GM19025 (cell line): ENCODE measurements around the gene RAP1GAP2.
"Not testable (repeated sequence)": the region's sequence is repeated elsewhere in the genome, so short reads cannot be mapped to it uniquely, and the experiment has no call there.

ENCODE experiments used
- ATAC-seq: cut with Tn5 transposase; IDR thresholded peaks from one replicate; pipeline ENCODE4 v1.9.1; 2021; ENCODE audit warnings: mild to moderate bottlenecking, low read depth, moderate library complexity; ENCODE audit not compliant: unreplicated experiment

RAP1GAP2 gene

GRCh38 chr17:2785376-2785775, 10.9 kb upstream of the RAP1GAP2 start:
- not testable (repeated sequence) for ATAC-seq

- ATAC-seq: no peak
Observed at GRCh38 chr17:2786176-2786881, 9.9 kb upstream of the RAP1GAP2 start.

GRCh38 chr17:2789700-2790099, 6.5 kb upstream of the RAP1GAP2 start:
- ATAC-seq: no peak

- ATAC-seq: no peak
Observed at GRCh38 chr17:2792366-2793169, 3.7 kb upstream of the RAP1GAP2 start.

- no peak for ATAC-seq
Observed at GRCh38 chr17:2794111-2794803, 2.0 kb upstream of the RAP1GAP2 start.

GRCh38 chr17:2795441-2796163, 636 bp upstream of the RAP1GAP2 start:
- no peak for ATAC-seq

GRCh38 chr17:2797226-2797625, 988 bp downstream of the RAP1GAP2 start:
- no peak for ATAC-seq

GRCh38 chr17:2797637-2798036, 1.4 kb downstream of the RAP1GAP2 start:
- ATAC-seq: no peak

- no peak for ATAC-seq
Observed at GRCh38 chr17:2798188-2798587, 1.9 kb downstream of the RAP1GAP2 start.

GRCh38 chr17:2798678-2799077, 2.4 kb downstream of the RAP1GAP2 start:
- no peak for ATAC-seq

GRCh38 chr17:2799653-2800052, 3.4 kb downstream of the RAP1GAP2 start:
- ATAC-seq: no peak

GRCh38 chr17:2800367-2800766, 4.1 kb downstream of the RAP1GAP2 start:
- no peak for ATAC-seq

- ATAC-seq: no peak
Observed at GRCh38 chr17:2801841-2802240, 5.6 kb downstream of the RAP1GAP2 start.

GRCh38 chr17:2802574-2802973, 6.3 kb downstream of the RAP1GAP2 start:
- no peak for ATAC-seq

GRCh38 chr17:2803386-2803785, 7.1 kb downstream of the RAP1GAP2 start:
- no peak for ATAC-seq

GRCh38 chr17:2803971-2804370, 7.7 kb downstream of the RAP1GAP2 start:
- no peak for ATAC-seq

GRCh38 chr17:2804912-2805311, 8.7 kb downstream of the RAP1GAP2 start:
- no peak for ATAC-seq

- no peak for ATAC-seq
Observed at GRCh38 chr17:2805961-2806360, 9.7 kb downstream of the RAP1GAP2 start.

- ATAC-seq: no peak
Observed at GRCh38 chr17:2808367-2809335, 12.4 kb downstream of the RAP1GAP2 start.

- no peak for ATAC-seq
Observed at GRCh38 chr17:2809337-2809736, 13.1 kb downstream of the RAP1GAP2 start.
